ENCODE results near the gene UQCC3.
"Not testable (repeated sequence)": the region's sequence is repeated elsewhere in the genome, so short reads cannot be mapped to it uniquely, and the experiment has no call there.

UQCC3 gene

DNA sequence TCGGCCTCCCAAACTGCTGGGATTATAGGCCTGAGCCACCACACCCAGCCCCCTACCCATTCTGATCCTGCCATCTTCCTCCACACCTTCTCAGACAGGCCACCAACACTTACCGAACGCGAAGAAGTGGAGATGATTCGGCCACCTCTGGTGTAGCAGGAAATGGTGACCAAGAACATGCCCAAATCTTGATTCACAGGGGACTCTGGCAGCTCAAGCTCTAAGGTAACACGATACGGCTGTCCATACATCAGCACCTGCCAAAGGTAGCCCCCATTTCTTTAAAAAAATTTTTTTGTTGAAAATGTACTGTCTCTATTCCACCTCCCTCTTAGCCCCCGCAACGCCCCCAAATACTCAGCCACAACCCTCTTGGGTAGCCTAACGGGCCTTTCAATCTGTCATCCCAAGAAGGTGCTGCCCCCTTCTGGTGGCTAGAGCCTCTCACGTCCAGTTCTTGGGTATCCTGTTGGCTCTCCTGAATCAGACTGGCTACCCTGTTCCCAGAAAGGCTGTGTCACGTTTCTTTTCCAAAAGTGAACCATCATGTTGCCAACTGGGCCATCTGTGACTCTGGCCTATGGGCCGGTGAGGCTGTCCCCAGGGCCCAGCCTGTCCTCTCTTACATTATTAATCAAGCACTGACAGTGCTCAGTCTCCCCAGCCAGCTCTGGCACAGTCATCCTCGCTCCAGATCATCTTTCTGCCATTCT, 23.1 kb downstream of the UQCC3 start:
- no peaks in the 10 kb centered on the region for H3K27me3 ChIP-seq (ENCODE audit: insufficient read depth, poor library complexity, severe bottlenecking)
- DNase-seq (ENCODE audit: low spot score) = no peak
- TF ChIP-seq, protein P1, sequence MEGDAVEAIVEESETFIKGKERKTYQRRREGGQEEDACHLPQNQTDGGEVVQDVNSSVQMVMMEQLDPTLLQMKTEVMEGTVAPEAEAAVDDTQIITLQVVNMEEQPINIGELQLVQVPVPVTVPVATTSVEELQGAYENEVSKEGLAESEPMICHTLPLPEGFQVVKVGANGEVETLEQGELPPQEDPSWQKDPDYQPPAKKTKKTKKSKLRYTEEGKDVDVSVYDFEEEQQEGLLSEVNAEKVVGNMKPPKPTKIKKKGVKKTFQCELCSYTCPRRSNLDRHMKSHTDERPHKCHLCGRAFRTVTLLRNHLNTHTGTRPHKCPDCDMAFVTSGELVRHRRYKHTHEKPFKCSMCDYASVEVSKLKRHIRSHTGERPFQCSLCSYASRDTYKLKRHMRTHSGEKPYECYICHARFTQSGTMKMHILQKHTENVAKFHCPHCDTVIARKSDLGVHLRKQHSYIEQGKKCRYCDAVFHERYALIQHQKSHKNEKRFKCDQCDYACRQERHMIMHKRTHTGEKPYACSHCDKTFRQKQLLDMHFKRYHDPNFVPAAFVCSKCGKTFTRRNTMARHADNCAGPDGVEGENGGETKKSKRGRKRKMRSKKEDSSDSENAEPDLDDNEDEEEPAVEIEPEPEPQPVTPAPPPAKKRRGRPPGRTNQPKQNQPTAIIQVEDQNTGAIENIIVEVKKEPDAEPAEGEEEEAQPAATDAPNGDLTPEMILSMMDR (IDR thresholded peaks at IDR 0.05; ENCODE audit: poor library complexity, severe bottlenecking) = peak; percentile 74
- peak; percentile 67 for ATAC-seq (ENCODE audit: low read depth)
- no peak overlapping the region for H3K27ac ChIP-seq (ENCODE audit: poor library complexity, severe bottlenecking)
- H3K4me1 ChIP-seq (ENCODE audit: insufficient read depth, poor library complexity, severe bottlenecking) = no peaks in the 10 kb centered on the region
- H3K9me3 ChIP-seq (ENCODE audit: severe bottlenecking) = no peaks in the 10 kb centered on the region
- no peak overlapping the region for H3K4me3 ChIP-seq (ENCODE audit: severe bottlenecking)
- peaks cover 21% of the 10 kb centered on the region for H3K36me3 ChIP-seq (ENCODE audit: low read depth)

DNA sequence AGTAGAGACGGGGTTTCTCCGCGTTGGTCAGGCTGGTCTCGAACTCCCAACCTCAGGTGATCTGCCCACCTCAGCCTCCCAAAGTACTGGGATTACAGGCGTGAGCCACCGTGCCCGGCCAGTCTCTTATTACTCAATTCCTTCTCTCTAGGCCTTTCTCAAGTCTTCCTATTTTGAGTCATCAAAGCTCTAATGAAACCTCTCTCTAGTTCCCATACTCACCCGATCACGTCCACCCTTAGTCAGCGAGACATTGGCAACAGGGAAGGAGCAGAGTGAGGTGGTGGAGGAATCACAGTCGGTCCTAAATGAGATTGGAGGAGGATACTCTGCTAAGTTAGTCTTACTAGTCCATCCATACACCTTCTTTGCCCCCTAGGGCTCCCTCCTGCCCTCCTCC, 30.8 kb downstream of the UQCC3 start:
- H3K27me3 ChIP-seq (ENCODE audit: insufficient read depth, poor library complexity, severe bottlenecking) = no peaks in the 10 kb centered on the region
- H3K4me3 ChIP-seq (ENCODE audit: severe bottlenecking) = no peak overlapping the region
- H3K36me3 ChIP-seq (ENCODE audit: low read depth) = peaks cover 15% of the 10 kb centered on the region
- no peaks in the 10 kb centered on the region for H3K9me3 ChIP-seq (ENCODE audit: severe bottlenecking)
- peaks cover 2% of the 10 kb centered on the region for H3K4me1 ChIP-seq (ENCODE audit: insufficient read depth, poor library complexity, severe bottlenecking)
- ATAC-seq (ENCODE audit: low read depth) (no peak), DNase-seq (ENCODE audit: low spot score) (no peak)
- H3K27ac ChIP-seq (ENCODE audit: poor library complexity, severe bottlenecking) = no peak overlapping the region
- TF ChIP-seq, protein P1 (IDR thresholded peaks at IDR 0.05; ENCODE audit: poor library complexity, severe bottlenecking) = no peak

DNA sequence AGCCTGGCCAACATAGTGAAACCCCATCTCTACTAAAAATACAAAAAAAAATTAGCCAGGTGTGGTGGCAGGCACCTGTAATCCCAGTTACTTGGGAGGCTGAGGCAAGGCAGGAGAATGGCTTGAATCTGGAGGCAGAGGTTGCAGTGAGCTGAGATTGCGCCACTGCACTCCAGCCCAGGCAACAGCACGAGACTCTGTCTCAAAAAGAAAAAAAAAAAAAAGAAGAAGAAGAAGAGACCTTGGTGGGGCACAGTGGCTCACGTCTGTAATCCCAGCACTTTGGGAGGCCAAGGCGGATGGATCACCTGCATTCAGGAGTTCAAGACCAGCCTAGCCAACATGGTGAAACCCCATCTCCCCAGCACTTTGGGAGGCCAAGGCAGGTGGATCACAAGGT, 32.4 kb downstream of the UQCC3 start:
- not testable (repeated sequence) for H3K27me3 ChIP-seq (ENCODE audit: insufficient read depth, poor library complexity, severe bottlenecking); H3K4me1 ChIP-seq (ENCODE audit: insufficient read depth, poor library complexity, severe bottlenecking); DNase-seq (ENCODE audit: low spot score); H3K9me3 ChIP-seq (ENCODE audit: severe bottlenecking); ATAC-seq (ENCODE audit: low read depth); H3K27ac ChIP-seq (ENCODE audit: poor library complexity, severe bottlenecking); H3K4me3 ChIP-seq (ENCODE audit: severe bottlenecking)
- H3K36me3 ChIP-seq (ENCODE audit: low read depth) = peaks cover 15% of the 10 kb centered on the region

DNA sequence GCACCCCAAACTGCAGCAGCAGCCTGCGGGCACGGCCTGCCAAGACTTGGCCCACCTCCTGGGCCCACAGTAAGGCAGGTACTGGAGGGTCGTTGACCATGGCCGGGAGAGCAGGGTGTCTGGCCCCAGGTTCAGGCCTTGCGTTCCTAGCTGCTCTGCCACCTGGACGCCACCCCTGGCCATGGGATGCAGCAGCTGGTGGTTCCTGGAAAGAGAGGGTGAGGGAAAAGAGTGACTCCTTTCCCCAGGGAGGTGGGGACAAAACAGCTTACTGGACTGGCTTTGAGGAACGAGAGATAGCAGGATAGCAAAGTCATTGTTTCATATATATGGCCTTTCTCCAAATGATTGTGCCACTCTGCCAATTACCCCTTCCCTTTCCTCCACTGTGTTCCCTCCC, 33.9 kb downstream of the UQCC3 start:
- H3K36me3 ChIP-seq (ENCODE audit: low read depth) = peaks cover 16% of the 10 kb centered on the region

DNA sequence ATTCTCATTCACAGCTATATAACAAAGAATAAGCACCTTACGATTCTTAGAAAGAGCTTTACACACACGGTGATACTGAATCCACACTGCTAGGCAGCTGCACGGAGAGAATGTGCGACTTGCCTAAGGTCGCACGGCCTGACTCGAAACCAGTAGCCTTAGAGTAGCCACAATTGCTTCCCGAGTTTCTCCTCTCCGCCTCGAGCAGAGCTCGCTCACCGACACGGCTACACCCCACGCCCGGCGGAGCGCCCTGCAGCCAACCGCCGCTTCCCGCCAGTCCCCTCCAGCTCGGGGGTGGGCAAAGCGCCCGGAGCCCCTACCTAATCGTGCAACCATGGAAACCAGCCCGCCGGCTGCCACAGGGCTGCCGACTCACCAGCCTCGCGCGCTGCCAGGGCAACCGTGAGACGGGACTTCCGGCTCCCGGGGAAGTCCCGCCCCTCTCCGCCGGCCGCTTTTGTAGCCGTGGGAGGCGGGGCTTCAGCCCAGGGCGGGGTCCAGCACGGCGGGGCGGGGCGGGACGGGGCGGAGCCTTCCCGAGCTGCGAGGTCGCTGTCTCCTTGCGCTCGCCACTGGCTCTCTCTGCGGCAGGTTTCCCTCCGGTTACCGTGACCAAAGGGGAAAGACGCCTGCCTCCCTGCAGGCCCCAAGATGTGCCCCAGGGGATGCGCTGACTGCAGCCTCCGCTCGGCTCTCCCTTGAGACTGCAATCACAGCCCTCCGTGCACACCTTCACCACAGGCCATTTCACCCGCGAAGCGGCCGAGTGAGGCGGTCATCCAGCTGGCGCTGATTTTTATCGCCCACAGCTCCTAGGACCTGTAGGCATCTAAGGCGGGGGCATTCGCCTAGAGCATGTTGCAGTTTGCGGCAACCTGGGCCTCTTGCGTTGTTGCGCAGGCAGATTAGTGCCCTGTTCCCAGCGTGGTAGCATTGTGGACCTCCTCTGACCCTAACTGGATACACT, 34.7 kb downstream of the UQCC3 start:
- peak; percentile 93 for DNase-seq (ENCODE audit: low spot score)
- H3K4me3 ChIP-seq (ENCODE audit: severe bottlenecking) = peak overlapping the region; percentile 63
- TF ChIP-seq, protein P1 (IDR thresholded peaks at IDR 0.05; ENCODE audit: poor library complexity, severe bottlenecking) = no peak

More for the DNA sequence above, 33.9 kb downstream of the UQCC3 start:
- no peak for DNase-seq (ENCODE audit: low spot score)
- Histone ChIP-seq H3K27me3 (ENCODE audit: insufficient read depth, poor library complexity, severe bottlenecking) (no peaks in the 10 kb centered on the region), H3K4me1 (ENCODE audit: insufficient read depth, poor library complexity, severe bottlenecking) (peaks cover 2% of the 10 kb centered on the region), H3K4me3 (ENCODE audit: severe bottlenecking) (peak overlapping the region; percentile 63), H3K27ac (ENCODE audit: poor library complexity, severe bottlenecking) (peak overlapping the region; percentile 44), H3K9me3 (ENCODE audit: severe bottlenecking) (no peaks in the 10 kb centered on the region)
- ATAC-seq (ENCODE audit: low read depth) = no peak
- TF ChIP-seq, protein P1 (IDR thresholded peaks at IDR 0.05; ENCODE audit: poor library complexity, severe bottlenecking) = no peak

More for the DNA sequence above, 34.7 kb downstream of the UQCC3 start:
- H3K36me3 ChIP-seq (ENCODE audit: low read depth) = peaks cover 20% of the 10 kb centered on the region
- peaks cover 2% of the 10 kb centered on the region for H3K4me1 ChIP-seq (ENCODE audit: insufficient read depth, poor library complexity, severe bottlenecking)
- peak; percentile 71 for ATAC-seq (ENCODE audit: low read depth)
- H3K9me3 ChIP-seq (ENCODE audit: severe bottlenecking) = no peaks in the 10 kb centered on the region
- H3K27me3 ChIP-seq (ENCODE audit: insufficient read depth, poor library complexity, severe bottlenecking) = no peaks in the 10 kb centered on the region
- H3K27ac ChIP-seq (ENCODE audit: poor library complexity, severe bottlenecking) = peak overlapping the region; percentile 44

All from RWPE2 (cell line).